SH-SY5Y (cell line): Measurements from ENCODE around the gene PARP14.

Experiments
- GATA2 ChIP-seq: IDR thresholded peaks from 2 replicates; pipeline ENCODE4 v1.6.1; 2011; ENCODE audit warnings: mild to moderate bottlenecking, low read depth, low read length
- GATA3 ChIP-seq: IDR thresholded peaks from 2 replicates; pipeline ENCODE4 v1.6.1; 2011; ENCODE audit warnings: low read depth, mild to moderate bottlenecking, low read length, moderate library complexity

DNA sequence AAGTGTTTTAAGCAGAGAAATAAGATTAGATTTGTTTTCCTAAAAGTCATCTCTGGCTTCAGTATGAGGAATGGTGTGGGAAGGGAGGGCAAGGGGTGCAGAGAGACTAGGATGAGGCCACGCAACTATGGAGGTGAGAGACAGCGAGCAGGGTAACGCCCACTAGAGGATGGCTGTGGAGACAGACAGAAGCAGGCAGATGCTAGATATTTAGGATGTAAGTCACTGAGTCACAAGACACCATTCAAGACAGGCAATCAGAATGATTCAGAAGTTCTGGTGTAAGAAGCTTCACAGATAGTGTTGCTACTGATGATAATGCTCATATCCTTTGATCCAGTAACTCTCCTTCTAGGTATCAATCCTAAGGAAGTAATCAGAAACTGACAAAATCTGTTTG, 93.9 kb downstream of the PARP14 start:
- TF ChIP-seq GATA3 (no peak), GATA2 (no peak)
